NAMALWA (cell line): Measurements from ENCODE around the gene MSX2.
"Not testable (repeated sequence)": the region's sequence is repeated elsewhere in the genome, so short reads cannot be mapped to it uniquely, and the experiment has no call there.

Source experiments
- DNase-seq: peaks from one replicate; pipeline ENCODE4 v3.0.0-alpha.2; 2015; ENCODE audit warnings: low spot score

Gene MSX2

DNA sequence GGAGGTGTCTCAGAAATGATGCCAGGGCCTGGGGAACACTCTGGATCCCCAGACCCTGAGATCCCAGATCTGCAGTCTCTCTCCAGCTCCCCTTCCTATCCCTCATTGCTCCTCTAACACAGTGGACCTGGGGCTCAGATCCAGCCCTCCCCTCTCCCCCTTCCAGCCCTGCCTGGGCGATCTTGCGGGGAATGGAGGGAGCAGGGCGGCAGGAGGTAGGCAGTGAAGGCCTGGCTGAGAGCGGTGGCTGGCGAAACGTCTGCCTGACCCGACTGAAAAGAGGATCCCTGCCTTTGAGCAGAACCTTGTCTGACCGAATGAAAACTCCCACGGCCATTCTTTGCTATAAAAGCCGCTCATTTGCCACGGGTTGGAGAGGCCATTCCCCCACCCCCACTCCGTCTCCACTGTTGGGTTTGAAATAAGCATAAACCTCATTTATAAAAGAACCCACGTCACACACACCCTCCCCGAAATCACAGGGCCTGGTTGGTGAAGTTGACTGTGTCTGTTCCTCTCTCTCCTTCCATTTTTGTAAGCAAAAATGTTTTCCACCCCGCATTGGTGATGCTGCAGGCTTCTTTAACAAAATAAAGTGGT is 8.8 kb downstream of the MSX2 start:
- DNase-seq: no peak

DNA sequence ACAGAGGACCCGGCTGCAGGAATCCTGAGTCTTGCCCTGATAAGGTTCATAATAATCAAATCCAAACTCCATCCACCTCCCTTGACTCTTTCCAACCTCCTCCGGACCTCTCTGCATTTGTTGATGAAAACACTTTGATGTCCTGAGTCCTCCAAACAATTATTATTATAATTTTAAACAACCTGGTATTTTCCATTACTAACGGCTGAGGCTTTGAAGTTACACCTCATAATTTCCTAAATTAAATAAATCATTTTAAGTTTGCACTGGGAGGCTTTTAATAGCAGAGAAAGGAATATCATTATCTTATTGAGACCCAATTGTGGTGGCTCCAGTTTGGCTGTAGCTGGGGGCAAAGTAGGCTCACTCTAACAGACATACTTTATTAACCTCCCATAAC is 9.5 kb downstream of the MSX2 start:
- DNase-seq: no peak

DNA sequence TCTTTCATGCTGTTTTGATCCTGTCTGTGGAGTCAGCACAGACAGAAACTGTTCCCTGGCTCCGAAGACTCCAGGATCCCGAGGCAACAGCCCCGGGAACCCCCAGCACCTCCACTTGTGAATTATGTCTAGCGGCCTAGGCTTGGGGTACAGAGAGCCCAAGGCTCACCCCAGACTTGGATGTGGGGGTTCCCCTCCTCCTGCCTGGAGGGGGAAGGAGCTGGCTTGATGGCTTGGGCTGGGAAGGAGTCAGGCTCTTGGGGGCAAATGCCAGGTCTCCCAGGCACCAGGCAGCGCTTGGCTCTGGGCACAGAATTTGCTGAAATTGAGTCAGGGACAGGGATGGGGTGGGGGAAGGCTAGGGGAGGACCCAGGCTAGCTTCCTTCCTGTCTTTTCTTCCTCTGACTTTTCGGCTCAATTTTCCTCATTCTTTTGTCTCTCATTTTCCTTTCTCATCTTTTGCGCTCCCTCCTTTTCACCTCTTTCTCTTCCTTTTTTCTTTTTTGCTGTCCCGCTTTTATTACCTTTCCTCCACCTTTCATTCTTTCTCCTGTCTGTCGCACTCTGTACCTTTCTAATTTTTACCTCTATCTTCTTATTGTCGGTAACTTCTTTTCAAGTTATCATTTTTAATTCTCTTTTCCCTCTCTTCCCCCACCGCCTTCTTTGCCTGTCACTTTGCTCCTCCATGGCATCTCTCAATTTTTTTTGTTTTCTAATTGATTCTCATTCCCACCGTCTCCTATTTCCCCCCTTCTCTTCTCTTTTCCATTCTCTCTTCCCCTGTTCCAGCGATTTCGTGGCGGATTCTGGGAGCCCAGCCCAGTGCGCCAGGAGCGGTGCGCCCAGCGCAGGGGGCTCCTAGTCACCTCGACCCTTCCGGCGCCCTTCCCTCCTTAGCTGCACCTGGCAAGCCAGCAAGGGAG is 10.5 kb downstream of the MSX2 start:
- no peak for DNase-seq

DNA sequence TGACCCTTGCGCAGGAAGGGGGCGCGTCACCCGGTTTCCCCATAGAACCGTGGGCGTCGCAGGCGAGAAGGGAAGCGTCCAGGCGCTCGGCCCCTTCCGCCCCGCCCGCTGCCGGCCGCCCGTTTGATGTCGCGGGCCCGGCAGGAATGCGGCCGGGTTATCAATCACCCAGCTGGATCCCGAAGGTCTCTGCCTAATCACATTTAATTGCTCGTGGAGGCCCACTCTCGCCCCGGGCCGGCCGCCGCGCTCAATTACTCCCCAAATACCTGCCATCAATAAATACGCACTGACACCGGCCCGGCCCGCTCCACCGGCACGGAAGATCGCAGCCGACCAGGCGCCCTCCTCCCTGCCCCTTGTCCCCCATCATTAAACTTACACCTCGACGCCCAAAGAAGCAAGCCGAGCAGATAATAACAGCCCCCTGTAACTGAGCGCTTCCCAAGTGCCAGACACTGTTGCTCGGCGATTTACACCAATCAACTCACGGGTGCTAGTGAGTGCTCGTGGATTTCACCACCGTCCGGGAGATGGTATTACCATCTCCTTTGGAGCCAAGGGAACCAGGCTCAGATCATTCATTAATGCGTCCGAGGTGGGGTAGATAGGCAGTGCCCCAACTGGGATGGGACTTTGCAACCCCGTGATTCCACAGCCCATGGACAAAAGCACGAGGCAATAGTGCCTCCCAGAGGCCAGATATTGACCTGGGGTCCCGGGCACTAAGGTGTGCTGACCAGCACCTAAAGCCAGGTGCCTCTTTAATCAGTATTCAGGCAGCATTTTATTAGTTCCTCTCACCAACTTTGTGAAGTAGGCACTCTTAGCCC is 11.3 kb downstream of the MSX2 start:
- no peak for DNase-seq

DNA sequence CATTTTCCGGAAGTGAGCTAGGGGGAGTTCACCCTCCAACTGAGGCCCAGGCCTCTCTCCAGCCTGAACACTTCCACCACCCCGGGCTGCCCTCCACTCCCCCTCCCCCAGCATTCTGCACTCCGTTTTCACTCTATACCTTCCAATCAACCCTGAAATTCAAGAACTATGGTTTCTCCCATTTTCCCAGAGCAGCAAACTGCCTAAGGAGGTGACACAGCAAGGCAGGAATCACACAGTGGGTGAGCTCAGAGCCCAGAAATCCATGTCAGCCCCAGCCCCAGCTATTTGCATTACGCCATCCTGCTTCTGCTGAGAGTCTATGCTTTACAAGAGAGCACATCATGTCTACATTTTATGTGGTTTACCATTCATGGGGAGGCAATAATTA is 11.9 kb downstream of the MSX2 start:
- no peak for DNase-seq

DNA sequence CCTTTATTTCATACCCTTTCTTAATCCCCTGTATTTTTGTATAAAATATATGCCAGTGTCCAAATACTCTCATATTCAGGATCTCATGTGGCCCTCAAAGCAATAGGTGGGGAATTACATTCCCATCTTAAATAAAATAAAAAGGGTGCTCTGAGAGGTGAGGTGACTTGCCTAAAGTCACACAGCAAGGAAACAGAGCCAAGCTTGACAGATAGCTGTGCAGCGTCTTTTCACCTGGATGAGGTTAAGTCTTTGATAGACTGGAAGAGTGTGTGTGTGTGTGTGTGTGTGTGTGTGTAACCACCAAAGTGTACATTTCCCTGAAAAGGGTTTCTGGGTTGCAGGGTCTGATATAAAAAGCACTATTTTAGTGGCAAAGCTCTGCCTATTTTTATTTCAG is 12.4 kb downstream of the MSX2 start:
- no peak for DNase-seq

DNA sequence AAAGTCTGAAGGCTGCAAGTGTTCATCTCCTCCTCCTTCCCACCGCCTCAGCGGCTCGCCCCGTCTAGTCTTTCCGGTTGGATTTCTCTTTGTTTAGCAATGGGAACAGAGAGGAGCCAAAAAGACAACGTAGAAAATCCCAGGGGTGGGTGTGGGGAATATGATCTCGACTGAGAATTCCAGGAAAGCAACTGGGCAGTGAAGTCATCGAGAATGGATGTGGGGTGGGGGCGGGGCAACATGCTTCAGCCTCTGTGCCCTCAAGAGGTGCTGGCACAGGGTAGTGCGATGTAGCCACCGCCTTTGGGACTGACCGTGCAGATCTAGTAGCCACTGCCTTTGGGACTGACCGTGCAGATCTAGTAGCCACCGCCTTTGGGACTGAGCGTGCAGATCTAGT is 12.9 kb downstream of the MSX2 start:
- DNase-seq: no peak

DNA sequence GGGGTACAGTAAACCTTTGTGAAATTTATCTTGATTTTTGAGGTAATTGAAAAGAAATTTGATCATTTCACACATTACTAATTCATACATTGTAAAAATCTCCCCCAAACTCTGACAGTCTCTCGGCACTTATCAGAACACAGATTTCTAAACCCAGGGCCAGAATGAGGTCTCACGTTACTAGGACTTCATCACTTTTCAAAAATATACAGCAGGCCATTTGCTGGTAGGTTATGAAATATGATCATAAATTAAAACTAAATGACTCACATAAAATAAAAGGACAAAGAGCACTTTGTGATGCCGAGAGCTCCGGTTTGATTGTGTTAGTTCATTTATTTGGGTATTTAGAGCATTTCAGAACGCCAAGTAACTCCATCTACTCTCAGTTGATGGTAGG is 17.0 kb downstream of the MSX2 start:
- no peak for DNase-seq

DNA sequence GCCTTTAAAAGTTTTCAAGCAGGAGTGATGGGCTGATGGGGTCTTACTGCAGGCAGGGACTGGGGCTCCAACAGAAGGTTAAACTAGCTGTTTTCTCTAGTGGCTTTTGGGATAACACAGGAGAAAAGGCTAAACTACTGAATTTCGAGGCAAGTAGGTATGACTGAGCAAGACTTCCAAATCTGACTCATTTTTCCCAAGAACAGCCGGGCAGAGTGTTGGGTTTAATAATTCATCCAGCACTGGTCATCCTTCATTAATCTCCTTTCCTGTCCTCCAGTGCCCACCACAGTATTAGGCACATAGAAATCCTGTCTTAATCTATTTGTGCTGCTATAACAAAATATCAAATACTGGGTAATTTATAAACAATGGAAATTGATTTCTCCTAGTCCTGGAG is 20.5 kb downstream of the MSX2 start:
- DNase-seq: no peak

DNA sequence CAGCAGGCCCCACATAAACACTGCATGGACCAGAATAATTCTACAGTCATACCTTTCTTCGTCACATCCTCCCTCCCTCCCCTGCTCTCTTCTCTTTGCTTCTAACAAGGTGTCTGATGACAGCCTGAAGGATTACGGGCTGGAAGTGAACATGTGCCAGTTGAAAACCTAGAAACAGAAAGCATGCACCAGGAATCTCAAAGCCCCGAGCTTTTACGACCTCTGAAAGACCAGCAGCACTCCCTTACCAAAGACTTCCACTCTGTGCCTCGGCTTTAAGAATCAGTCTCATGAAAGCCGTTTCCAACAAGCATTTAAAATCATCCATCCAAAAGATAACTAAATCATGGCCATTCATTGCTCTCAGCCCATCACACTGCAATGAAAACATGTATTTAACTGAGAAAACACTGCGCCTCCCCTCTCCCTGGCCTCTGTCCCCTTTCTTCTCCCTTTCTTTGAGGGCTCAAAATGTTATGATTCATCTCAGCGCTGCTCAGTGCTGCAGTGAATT is 21.3 kb downstream of the MSX2 start:
- no peak for DNase-seq

DNA sequence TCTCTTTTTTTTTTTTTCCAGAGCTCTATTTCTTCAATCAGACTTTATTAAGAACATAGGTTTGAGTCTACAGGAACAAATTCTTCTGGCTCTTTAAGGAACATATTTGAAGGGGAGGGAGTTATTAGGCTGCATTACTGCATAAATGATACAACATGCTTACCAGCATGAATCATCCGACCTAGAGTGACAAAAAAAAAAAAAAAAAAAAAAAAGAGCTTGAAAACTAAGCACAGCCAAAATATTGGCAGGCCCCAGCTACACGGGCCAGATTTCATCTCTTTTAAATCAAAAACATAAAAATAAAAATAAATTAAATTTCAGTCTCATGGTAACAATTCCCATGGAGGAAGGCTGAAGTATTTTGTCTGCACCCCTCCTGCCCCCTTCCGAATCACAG is 26.3 kb downstream of the MSX2 start:
- no peak for DNase-seq

DNA sequence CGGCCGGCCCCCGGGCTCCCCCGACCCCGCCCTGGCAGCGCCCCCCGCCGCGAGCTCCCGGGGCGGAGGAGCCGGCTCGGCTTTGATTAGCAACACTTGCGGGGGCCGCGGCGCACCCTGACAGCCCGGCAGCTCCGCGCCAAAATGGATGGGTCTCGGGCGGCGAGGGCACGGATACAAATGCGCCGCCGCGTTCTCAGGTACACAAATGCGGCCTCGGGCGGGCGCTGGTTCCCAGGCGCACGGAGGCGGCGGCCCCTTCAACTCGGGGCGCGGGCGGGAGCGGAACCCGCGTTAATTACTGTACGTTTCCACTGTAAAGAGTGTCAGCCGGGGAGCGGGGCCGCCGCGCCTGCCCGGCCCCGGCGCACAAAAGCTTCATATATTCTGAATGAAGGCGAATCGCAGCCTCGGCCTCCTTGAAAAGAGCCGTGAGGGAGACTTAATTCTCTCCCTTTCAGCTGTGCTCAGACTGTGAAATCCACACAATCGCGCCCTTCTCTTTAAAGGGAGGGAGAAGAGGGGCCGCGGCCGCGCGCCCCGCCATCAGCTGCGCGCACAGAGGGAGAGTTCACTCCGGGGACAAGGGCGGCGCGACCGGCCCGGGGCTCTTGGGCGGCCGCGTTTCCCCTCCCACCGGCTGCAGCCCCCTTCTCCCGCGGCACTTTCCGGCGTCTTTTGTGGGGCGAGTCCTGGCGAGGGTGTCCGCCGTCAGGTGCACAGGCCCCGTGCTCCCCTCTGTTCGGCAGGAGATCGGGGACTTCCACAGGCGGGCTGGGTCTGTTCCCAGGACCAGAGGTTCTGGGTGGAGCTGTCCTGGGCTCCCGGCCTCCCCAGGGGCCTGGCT is 27.0 kb downstream of the MSX2 start:
- no peak for DNase-seq

DNA sequence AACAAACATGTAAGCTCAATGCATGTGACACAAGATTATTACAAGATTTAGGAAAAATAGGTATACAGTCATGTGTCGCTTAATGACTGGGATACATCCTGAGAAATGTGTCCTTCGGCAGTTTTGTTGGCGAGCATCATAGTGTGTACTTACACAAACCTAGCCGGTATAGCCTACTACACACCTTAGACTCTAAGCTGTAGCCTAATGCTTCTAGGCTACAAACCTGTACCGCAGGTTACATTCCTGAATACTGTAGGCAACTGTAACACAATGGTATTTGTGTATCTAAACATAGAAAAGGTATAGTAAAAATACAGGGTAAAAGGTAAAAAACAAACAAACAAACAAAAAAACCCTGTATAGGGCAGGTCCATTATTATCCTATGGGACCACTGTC is 27.7 kb downstream of the MSX2 start:
- no peak for DNase-seq

DNA sequence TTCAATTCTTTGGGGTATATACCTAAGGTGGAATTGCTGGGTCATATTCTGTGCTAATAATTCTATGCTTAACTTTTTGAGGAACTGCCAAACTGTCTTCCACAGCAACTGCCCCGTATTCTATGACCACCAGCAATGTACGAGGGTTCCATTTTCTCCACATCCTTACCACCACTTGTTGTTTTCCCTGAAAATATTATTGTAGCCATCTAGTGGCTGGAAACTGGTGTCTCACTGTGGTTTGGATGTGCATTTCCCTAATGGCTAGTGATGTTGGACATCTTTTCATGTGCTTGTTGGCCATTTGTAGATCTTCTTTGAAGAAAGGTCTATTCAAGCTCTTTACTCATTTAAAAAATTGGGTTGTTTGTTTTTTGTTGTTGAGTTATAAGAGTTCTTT is 30.7 kb downstream of the MSX2 start:
- DNase-seq: no peak

DNA sequence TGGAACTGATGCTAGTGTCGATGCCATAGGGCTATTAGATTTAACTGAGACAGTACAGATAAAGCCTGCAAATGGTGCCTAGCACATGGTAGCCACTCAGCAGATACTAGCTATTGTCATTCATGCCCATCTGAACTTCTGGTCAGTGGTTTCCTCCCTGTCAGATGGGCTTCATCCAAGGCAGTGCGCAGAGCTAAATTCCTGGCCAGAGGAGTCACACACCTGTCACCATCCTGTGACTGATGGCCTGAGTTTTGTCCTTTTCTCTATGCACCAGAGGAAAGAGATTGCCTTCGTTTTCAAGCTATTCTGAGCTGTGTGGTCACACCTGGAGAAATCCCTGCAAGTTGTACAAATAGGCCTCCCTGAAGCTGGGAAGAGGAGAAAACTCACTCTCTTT is 34.7 kb downstream of the MSX2 start:
- no peak for DNase-seq

DNA sequence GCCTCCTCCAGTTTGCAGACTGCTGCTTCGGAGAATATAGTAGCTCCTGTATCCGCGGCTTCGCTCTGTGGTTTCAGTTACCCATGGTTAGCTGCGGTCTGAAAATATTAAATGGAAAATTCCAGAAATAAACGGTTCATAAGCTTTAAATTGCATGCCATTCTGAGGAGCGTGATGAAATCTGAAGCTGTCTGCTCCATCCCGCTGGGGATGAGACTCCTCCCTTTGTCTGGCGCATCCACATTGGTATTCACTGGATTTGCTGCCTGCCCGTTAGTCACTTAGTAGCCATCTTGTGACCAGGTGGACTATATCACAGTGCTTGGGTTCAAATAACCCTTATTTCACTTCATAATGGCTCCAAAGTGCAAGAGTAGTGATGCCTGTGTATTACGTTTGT is 36.3 kb downstream of the MSX2 start:
- DNase-seq: no peak

DNA sequence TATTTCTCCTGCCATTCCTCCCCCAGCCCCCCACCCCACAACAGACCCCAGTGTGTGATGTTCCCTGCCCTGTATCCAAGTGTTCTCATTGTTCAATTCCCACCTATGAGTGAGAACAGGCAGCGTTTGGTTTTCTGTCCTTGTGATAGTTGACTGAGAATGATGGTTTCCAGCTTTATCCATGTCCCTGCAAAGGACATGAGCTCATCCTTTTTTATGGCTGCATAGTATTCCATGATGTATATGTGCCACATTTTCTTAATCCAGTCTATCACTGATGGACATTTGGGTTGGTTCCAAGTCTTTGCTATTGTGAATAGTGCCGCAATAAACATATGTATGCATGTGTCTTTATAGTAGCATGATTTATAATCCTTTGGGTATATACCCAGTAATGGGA is 37.0 kb downstream of the MSX2 start:
- not testable (repeated sequence) for DNase-seq

DNA sequence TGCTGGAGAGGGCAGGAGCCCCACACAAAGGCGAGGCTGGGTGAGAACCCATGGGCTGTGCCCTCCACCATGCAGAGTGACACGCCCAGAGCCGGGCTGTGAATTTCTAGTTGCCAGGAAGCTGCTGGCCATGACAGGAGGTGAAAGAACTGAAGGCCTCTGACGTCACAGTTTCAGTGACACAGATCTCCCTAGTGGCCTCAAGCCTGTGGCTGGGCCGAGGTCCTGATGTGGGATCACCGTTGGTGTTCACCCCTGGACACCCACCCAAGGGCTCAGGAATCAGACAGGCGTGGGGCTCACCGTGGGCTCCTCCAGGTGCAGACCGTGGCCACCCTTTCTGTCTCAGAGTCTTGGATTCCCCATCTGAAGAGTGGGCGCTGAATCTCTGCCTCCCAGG is 39.9 kb downstream of the MSX2 start:
- no peak for DNase-seq

DNA sequence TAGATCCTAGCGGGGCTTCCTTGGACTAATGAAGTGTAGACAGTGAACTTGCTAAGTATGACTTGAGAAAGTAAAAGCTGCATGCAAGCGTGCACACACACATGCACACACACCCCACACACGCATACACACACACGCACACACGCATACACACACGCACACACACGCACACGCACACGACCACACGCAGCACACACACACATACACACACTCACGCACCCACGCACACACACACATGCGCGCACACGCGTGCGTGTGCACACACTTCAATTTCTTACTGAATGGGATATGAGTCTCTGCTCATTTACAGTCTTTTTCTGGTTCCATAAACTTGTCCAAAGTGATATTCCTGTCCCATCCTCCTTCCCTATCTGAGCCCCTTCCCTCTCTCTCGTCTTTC is 41.2 kb downstream of the MSX2 start:
- no peak for DNase-seq

DNA sequence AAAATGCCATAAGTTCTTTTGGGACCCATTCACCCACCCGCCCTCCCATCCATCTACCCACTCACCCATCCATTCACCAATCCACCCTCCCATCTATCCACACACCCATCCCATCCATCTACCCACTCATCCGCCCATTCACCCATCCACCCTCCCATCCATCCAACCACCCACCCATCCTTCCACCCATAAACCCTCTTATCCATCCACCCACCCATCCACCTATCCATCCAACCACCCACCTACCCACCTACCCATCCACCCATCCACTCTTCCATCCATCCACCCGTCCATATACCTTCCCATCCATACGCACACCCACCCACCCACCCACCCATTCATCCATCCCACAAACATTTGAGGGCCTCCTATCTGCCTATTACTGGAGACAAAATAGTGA is 43.3 kb downstream of the MSX2 start:
- no peak for DNase-seq

DNA sequence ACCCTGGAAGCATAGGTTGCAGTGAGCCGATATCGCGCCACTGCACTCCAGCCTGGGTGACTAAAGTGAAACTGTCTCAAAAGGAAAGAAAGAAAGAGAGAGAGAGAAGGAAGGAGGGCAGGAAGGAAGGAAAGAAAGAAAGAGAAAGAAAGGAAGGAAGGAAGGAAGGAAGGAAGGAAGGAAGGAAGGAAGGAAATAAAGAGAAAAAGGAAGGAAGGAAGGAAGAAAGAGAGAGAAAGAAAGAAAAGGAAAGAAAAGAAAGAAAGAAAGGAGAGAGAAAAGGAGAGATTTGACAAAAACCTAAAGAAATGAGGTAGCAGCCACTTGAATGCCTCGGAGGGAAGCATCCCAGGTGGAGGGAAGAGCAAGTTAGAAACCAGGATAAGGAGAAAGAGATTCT is 44.6 kb downstream of the MSX2 start:
- no peak for DNase-seq

DNA sequence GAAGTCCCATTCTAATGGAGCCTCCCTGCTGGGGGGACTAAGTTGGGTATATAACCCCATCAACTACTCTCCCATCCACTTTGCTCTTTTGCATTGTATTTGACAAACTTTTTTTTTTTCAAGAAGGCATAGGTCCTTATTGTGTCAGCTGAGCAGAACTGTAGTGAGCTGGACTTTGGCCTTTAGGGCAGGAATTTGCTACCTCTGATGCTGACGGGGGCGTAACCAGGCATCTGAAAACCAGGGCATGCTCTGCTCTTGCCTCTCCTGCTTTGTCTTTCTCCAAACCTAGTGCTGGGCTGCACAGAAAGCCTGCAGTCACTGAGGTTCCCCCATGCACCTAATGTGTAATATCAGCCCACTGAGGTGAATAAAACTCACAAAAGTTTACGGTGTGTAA is 49.0 kb downstream of the MSX2 start:
- no peak for DNase-seq
